ENCODE data around the gene PAQR5.
A peak's percentile ranks its signal among the peaks of the same experiment; 100 is the strongest.
"Not testable (repeated sequence)": the region's sequence is repeated elsewhere in the genome, so short reads cannot be mapped to it uniquely, and the experiment has no call there.

PAQR5 gene

DNA sequence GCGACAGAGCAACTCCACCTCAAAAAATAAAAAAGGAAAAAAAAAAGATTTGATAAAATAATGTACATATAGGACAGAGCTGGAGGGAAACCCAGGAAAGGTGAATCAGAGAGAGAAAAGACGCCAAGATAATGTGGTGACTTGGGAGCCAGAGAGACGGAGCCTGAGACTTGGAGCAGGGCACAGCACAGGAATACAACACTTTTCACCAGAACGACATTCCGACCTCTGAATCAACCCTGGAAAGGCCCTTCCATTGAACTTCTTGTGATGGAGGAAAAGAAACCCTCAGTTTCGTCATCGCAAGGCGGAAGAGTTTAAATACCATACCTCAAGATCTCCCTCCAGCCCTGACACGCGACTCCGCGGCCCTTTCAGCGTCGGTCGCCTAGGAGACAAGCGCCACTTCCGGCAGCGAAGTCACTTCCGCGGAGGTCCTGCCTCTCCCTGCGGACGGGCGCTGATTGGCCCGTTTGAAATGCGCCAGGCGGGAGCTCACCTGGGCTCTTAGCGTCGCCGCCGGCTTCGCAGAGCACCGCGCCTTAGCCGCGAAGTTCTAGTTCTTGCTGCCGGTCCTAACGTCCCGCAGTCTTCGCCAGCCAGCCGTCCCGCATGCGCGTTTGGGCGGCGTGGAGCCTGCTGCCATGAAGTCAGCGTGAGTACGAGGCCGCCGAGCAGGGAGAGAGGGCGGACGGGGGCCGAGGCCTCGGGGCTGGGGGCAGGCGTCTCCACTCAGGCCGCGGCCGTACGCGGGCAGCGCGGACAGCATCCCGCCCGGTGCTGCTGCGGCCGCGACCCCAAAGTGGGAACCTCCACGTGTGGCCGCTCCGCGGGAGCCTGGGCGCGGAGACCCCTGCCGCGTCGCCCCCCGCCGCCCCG is 115.3 kb downstream of the PAQR5 start, which contains the start of gene KIF23:
Gene KIF23, plus strand, starts transcription at position 528 of the 879 bp plus-strand sequence. Its CDS starts 117 bp downstream, at position 645.
- peak within 1 kb of the TSS; percentile 81 for H3K27ac ChIP-seq

GRCh38 chr15:69414701-69415167 is 116.0 kb downstream of the PAQR5 start:
- DNase-seq (ENCODE audit: low read depth, low spot score): no peak
- H3K27ac ChIP-seq: peak overlapping the region; percentile 81

More for the DNA sequence above, 115.3 kb downstream of the PAQR5 start, which contains the start of gene KIF23:
- peak; percentile 86 for DNase-seq (ENCODE audit: low read depth, low spot score)

DNA sequence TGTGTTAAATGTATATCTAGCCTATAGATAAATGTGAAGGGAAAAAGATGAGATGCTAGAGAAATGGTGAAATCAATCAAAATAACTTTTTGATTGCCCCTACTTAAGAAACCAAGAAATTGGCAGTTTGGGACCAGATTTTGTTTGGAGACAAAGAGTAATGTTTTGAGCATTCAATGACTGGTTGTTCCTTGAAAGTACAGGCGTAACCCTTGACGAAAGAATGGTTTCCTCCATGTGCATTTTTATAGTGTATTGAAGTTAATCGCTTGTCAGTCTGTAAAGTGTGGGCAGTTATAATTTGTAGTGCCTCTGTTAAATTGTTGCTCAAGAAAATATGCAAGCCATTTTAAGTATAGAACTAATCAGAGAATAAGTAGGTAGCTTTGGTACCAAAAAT is 116.7 kb downstream of the PAQR5 start:
- no peak for DNase-seq (ENCODE audit: low read depth, low spot score)
- H3K27ac ChIP-seq: peak overlapping the region; percentile 81

DNA sequence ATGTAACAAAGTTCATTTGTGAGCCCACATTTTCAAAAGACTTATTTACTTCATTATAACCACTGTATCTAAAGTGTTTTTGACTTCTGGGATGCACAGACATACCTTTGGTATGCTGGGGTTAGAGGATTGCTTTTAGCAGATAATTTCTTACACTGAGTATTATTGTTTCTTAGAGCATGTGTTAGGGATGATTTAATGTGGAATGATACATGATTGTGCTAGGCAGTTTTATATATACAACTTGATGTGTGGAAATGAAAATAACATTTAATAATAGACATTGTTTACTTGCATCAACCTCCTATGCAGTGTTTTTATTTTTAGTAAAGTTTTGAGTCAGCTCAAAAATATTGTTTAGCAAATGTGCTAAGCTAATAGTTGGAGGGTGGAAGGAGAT is 118.9 kb downstream of the PAQR5 start:
- DNase-seq (ENCODE audit: low read depth, low spot score): no peak
- H3K27ac ChIP-seq: no peak overlapping the region

DNA sequence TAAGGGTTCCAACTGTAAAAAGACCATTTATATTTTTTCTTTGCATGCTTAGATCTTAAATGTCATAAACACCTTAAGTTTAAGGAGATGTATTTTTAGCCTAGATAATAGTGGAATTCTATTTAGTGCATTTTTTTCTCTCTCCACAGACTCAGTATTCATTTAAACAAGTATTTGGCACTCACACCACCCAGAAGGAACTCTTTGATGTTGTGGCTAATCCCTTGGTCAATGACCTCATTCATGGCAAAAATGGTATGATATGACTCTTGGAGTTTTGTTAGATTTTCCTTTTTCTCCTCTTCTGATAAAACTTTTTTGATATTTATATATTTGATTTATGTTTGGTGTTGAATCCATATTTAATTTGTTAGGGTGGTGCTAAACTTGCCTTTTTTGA is 122.8 kb downstream of the PAQR5 start:
- no peak for DNase-seq (ENCODE audit: low read depth, low spot score)

DNA sequence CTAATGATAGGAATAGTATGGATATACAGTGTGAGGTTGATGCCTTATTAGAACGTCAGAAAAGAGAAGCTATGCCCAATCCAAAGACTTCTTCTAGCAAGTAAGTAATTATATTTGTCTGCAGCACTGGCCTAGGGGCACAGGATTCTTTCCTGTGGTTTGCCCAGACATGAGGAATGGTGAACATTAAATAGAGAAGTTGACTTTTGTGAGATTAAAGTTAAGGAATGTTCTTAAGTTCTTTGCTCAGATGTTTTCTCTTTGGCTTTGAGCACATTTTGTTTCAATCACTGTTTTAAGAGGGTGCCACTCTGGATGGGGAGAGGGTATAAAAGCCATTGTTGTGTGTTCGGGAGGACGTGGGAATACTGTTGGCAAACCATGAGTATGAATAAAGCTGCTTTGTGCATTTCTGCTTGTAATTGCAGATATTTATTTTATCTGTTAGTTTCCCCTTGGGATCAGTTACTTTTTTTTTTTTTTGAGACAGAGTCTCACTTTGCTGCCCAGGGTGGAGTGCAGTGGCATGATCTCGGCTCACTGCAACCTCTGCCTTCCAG is 123.7 kb downstream of the PAQR5 start:
- DNase-seq (ENCODE audit: low read depth, low spot score): no peak
- H3K27ac ChIP-seq: peak overlapping the region; percentile 13

More for the DNA sequence above, 122.8 kb downstream of the PAQR5 start:
- no peak overlapping the region for H3K27ac ChIP-seq

DNA sequence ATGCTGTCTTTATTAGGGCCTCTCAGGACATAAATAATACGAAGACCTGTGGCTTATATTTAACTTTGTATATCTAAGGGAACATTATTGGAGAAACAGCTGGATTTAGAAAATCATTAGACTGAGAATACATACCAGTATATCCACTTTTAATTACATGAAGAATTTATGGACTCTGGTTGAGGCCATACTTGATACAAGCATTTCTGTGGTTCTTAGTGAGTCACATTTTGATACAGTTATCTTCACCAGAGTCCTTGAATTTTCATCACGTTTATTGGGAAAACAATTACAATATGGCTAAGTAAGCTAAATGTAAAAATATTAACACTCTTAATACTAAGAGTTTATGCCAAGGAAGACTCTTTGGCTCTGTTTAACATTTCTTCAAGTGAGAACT is 125.3 kb downstream of the PAQR5 start:
- H3K27ac ChIP-seq: no peak overlapping the region
- DNase-seq (ENCODE audit: low read depth, low spot score): no peak

DNA sequence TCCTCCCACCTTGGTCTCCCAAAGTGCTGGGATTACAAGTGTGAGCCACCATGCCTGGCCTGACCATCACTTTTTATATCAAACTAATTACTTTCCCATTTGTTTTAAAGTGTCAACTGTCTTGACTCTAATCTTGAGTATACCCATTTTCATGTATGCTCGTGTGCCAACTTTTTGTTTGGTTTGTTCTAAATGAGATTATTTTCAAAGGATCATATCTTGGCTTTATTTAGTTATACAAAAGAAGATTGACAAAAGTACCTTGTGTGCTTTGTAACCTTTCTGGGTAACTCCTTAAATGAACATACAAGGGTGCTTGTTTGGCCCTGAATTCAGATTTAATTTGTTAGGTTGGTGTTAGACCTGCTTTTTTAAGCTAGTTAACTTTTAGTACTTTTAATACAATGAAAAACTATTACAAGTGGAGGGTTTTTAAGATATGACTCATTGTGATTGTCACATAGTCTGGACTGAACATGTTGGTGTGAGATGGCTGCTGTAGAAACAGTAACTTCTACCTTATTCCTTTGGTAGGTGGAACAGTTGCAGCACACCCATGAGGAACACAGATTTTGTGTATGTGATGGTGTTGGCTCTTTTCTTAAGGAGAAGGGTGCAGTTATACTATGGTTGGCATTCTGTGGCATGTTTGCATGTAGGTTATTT is 126.2 kb downstream of the PAQR5 start:
- no peak overlapping the region for H3K27ac ChIP-seq
- DNase-seq (ENCODE audit: low read depth, low spot score): no peak

- no peak overlapping the region for H3K27ac ChIP-seq
- no peak for DNase-seq (ENCODE audit: low read depth, low spot score)
Measured at GRCh38 chr15:69433831-69434230, 135.1 kb downstream of the PAQR5 start.

DNA sequence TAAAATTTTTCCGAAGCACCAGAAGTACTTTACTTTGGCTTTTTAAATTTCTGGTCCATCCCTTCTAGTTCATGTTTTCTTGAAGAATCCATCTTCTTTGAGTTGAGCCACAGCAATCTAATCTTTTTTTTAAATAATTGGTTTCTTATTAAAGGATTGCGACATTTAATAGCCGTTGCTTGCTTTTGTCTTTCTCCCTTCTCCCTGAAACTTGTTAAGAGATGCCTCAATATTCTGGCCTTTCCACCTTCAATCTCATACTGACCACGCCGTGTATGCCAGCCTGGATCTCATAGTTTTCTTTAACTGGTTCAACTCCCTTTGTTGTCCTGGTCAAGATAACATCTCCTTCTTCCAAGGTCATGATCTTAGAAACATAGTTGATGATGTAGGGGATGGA is 135.5 kb downstream of the PAQR5 start:
- no peak overlapping the region for H3K27ac ChIP-seq
- no peak for DNase-seq (ENCODE audit: low read depth, low spot score)

DNA sequence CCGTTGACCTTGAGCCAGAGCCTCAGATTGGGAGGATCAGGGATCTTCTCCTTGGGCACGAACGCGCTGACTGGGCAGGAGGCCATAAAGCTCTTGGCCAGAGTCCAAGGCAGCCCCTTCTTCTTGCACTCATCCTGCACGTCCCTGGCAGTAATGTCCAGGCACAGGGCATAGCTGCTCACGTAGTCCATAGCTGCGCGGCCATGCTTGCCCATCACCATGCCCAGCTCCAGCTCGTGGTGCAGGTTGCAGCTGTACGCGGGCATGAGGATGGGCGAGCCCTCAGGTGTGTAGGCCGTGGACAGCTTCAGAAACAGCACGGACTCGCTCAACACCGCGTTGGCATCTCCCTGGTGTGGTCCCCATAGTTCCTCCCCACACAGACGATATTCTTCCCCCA is 136.0 kb downstream of the PAQR5 start:
- no peak for DNase-seq (ENCODE audit: low read depth, low spot score)

DNA sequence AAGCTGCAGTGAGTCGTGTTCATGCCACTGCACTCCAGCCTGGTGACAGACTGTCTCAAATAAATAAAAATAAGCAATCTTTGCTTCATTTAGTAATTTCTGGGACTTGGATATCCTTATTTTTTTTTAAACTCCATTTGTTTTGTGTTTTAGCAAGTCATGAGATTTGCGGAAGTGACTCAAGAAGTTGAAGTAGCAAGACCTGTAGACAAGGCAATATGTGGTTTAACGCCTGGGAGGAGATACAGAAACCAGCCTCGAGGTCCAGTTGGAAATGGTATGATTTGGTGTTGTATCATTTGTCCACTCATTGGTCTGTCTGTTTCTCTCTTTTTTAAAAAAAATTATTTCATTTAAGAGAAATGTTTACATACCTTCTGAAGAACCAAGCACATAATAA is 137.3 kb downstream of the PAQR5 start:
- no peak for DNase-seq (ENCODE audit: low read depth, low spot score)
- no peak overlapping the region for H3K27ac ChIP-seq

More for the DNA sequence above, 136.0 kb downstream of the PAQR5 start:
- no peak overlapping the region for H3K27ac ChIP-seq

DNA sequence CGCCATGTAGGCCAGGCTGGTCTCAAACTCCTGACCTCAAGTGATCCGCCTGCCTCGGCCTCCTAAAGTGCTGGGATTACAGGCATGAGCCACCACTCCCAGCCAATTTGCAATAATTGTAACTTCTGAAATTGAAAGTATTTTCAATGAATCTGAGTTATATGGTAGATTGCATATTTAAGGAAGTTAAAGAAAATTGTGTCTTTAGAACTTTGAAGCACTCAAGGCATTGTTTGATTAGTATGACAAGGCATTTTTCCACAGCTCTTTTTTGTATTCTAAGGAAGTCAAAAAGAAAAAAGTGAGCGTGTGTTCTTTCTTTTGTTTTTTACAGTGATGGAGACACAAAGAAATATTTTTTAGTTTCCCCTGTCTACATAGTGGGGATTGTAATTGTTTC is 138.2 kb downstream of the PAQR5 start:
- no peak for DNase-seq (ENCODE audit: low read depth, low spot score)
- H3K27ac ChIP-seq: no peak overlapping the region

DNA sequence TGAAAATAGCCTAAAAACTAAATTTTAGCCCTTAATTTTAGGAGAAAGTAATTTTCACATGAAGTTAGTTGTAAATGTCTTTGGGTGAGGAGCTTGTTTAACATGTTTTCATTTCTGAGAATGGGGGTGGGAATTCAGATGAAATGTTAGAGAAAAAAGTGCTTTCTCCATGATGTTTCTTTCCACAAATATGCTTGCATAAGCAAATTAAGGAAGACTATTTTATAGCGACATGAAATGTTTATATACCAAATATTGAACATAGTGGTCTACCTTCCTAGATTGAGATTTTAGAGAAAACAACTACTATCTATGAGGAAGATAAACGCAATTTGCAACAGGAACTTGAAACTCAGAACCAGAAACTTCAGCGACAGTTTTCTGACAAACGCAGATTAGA is 140.9 kb downstream of the PAQR5 start:
- no peak for DNase-seq (ENCODE audit: low read depth, low spot score)
- no peak overlapping the region for H3K27ac ChIP-seq

GRCh38 chr15:69443032-69443611 is 144.4 kb downstream of the PAQR5 start:
- H3K27ac ChIP-seq: no peak overlapping the region
- no peak for DNase-seq (ENCODE audit: low read depth, low spot score)

DNA sequence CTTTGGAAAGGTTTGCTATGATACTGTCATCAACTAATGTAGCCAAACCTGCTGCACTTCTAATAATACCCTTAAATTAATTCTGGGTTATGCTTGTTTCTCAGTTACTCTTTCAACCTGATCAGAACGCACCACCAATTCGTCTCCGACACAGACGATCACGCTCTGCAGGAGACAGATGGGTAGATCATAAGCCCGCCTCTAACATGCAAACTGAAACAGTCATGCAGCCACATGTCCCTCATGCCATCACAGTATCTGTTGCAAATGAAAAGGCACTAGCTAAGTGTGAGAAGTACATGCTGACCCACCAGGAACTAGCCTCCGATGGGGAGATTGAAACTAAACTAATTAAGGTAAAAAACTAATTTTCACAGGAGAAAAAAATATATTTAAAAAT is 146.0 kb downstream of the PAQR5 start:
- DNase-seq (ENCODE audit: low read depth, low spot score): no peak
- no peak overlapping the region for H3K27ac ChIP-seq

DNA sequence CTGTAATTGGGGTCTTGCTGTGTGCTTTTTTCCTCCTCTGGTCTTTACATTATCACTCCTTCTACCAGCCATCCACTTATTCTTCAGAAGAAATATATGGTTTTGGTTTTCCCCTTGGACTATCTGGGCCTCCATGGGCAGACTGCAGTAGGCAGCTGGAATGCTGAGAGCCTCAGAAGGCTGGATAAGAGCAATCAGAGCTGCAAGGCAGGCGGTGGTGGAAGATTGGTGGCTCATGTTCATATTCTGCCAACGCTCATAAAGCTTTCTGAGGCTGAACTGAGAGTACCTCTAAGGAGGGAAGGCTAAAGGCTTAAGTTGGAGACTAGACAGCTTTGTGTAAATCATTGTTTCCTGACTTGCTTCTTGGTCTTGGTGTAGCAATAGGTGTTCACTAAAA is 148.2 kb downstream of the PAQR5 start:
- no peak for DNase-seq (ENCODE audit: low read depth, low spot score)
- no peak overlapping the region for H3K27ac ChIP-seq

DNA sequence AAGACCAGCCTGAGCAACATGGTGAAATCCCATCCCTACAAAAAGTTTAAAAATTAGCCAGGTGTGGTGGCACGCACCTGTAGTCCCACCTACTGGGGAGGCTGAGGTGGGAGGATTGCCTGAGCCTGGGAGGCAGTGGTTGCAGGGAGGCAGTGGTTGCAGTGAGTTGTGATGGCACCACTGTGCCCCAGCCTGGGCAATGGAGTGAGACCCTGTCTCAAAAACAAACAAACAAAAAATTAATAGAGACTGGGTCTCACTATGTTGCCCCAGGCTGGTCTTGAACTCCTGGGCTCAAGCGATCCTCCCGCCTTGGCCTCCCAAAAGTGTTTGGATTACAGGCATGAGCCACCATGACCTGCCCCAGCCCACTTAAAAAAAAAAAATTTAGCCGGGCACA is 151.5 kb downstream of the PAQR5 start:
- H3K27ac ChIP-seq; DNase-seq (ENCODE audit: low read depth, low spot score): not testable (repeated sequence)

- peak overlapping the region; percentile 87 for H3K27ac ChIP-seq
- no peak for DNase-seq (ENCODE audit: low read depth, low spot score)
Measured at GRCh38 chr15:69450968-69451695, 152.4 kb downstream of the PAQR5 start.
